HepG2 (cell line): ENCODE results near the gene WNT7B. TPM values are rescaled to one million over a fixed set of nuclear protein-coding genes. Genes with fewer than 3 reads are reported as not detected.

ENCODE experiments used
- ATAC-seq: fragments of 200-7000 bp; cut with Tn5 transposase; 3 replicates; pipeline ENCODE4 v1.9.1; 2020; ENCODE audit warnings: mild to moderate bottlenecking, moderate library complexity
- BruUV-seq: library from RNA; stranded (reverse); fragments of 400-500 nt; replicated peaks from 2 replicates; lab custom pipeline; 2021; lab: Mats Ljungman, UMichigan
- CTCF ChIA-PET: fragments of 300-600 bp; formaldehyde crosslinking; extraction: SDS; loops from one replicate; lab custom pipeline; 2021; ENCODE audit warnings: low total read pairs, inconsistent platforms, low intra/inter-chr PET ratio; lab: Yijun Ruan, JAX
- POLR2A ChIA-PET: fragments of 350-600 bp; sonication (Branson Sonifier 250); formaldehyde crosslinking; loops from one replicate; lab custom pipeline; 2020; ENCODE audit warnings: antibody characterized with exemption, inconsistent platforms; lab: Yijun Ruan, JAX
- DNase-seq: peaks from one replicate; pipeline ENCODE4 v3.0.0-alpha.2; 2015; ENCODE audit warnings: low spot score
- FAIRE-seq: peaks from 3 replicates; lab custom pipeline; 2011; peaks lifted over from hg19 to GRCh38; lab: Jason Lieb, UNC
- H2AFZ ChIP-seq: one replicate; pipeline ENCODE4 v1.6.1; 2011; ENCODE audit warnings: low read length, inconsistent platforms
- H3K27ac ChIP-seq: fragments of 300-600 bp; 3 replicates; pipeline ENCODE4 v1.8.0; 2011; ENCODE audit warnings: mixed run types, mild to moderate bottlenecking, mixed read lengths, low read length, inconsistent platforms; ENCODE audit not compliant: insufficient read depth; ENCODE audit errors: extremely low read length
- H3K27me3 ChIP-seq, 2 experiments: fragments of 200-600 bp in 1 of 2; 2 replicates in 1 of 2; 3 replicates in 1 of 2; pipeline versions ENCODE4 v1.6.0 to v1.8.0; 2011; ENCODE audit warnings: low read length in 2 of 2, mild to moderate bottlenecking in 2 of 2, moderate library complexity in 2 of 2, inconsistent platforms in 1 of 2; ENCODE audit not compliant: insufficient read depth in 2 of 2, control insufficient read depth in 1 of 2
- H3K36me3 ChIP-seq, 2 experiments: fragments of 200-600 bp in 1 of 2; replicated peaks in 1 of 2; 2 replicates in 1 of 2; 3 replicates in 1 of 2; pipeline versions ENCODE4 v1.5.1 to v1.8.0; 2011; ENCODE audit warnings: low read length in 2 of 2, inconsistent platforms in 1 of 2; ENCODE audit not compliant: insufficient read depth in 2 of 2, control insufficient read depth in 1 of 2
- H3K4me1 ChIP-seq: 2 replicates; pipeline ENCODE4 v1.5.1; 2012; ENCODE audit warnings: low read length, inconsistent platforms; ENCODE audit not compliant: insufficient read depth
- H3K4me2 ChIP-seq: 2 replicates; pipeline ENCODE4 v1.6.0; 2011; ENCODE audit warnings: low read depth, low read length, inconsistent platforms
- H3K4me3 ChIP-seq, 3 experiments: fragments of 200-600 bp in 1 of 3; sonication (generic), shearing (Covaris generic) in 1 of 3; replicated peaks in 1 of 3; 2 replicates each; pipeline ENCODE4 v1.5.1; 2011 to 2016; ENCODE audit warnings: low read length in 3 of 3, inconsistent platforms in 2 of 3, low read depth in 2 of 3, mild to moderate bottlenecking in 2 of 3, control low read depth in 1 of 3, mixed read lengths in 1 of 3; ENCODE audit not compliant: insufficient read depth in 1 of 3
- H3K79me2 ChIP-seq: one replicate; pipeline ENCODE4 v1.6.1; 2011; ENCODE audit warnings: low read length, inconsistent platforms; ENCODE audit not compliant: insufficient read depth
- H3K9ac ChIP-seq: 2 replicates; pipeline ENCODE4 v1.6.0; 2011; ENCODE audit warnings: mild to moderate bottlenecking, low read depth, low read length, inconsistent platforms; ENCODE audit not compliant: insufficient read depth
- H3K9me3 ChIP-seq: 2 replicates; pipeline ENCODE4 v1.5.1; 2012; ENCODE audit warnings: mild to moderate bottlenecking, low read length
- H4K20me1 ChIP-seq: 2 replicates; pipeline ENCODE4 v1.6.0; 2011; ENCODE audit warnings: inconsistent platforms, mild to moderate bottlenecking, low read length, moderate library complexity; ENCODE audit not compliant: insufficient read depth
- ATF6 ChIP-seq: sonication (generic); formaldehyde crosslinking; conservative IDR thresholded peaks from 2 replicates; pipeline ENCODE4 v1.4.0; 2020; ENCODE audit warnings: missing genetic modification reagents
- HNRNPK ChIP-seq: fragments of 200-400 bp; formaldehyde crosslinking; IDR thresholded peaks from 2 replicates; pipeline ENCODE4 v1.6.1; 2018; ENCODE audit warnings: low read length, low read depth, moderate library complexity, mild to moderate bottlenecking; ENCODE audit not compliant: poor library complexity, severe bottlenecking
- HNRNPL ChIP-seq: fragments of 200-400 bp; formaldehyde crosslinking; IDR thresholded peaks from 2 replicates; pipeline ENCODE4 v1.6.1; 2017; ENCODE audit warnings: mild to moderate bottlenecking, low read depth, low read length
- LCORL ChIP-seq, 2 experiments: fragments of 450-650 bp in 1 of 2; sonication (generic) in 1 of 2; formaldehyde crosslinking in 1 of 2; IDR thresholded peaks; 2 replicates each; pipeline versions ENCODE4 v1.5.0 to v1.6.1; 2017 to 2020; ENCODE audit warnings: antibody characterized with exemption in 1 of 2, missing genetic modification reagents in 1 of 2
- MYPOP ChIP-seq: sonication (generic); formaldehyde crosslinking; IDR thresholded peaks from 2 replicates; pipeline ENCODE4 v1.8.1; 2023; ENCODE audit warnings: mild to moderate bottlenecking, moderate library complexity, missing genetic modification reagents
- PRPF4 ChIP-seq: fragments of 200-400 bp; formaldehyde crosslinking; IDR thresholded peaks from 2 replicates; pipeline ENCODE4 v1.6.1; 2016; ENCODE audit warnings: low read length, low read depth; ENCODE audit not compliant: poor library complexity, severe bottlenecking
- SMC3 ChIP-seq: IDR thresholded peaks from 2 replicates; pipeline ENCODE4 v1.6.1; 2011; ENCODE audit warnings: low read length, improper control_type of control experiment
- ZFP90 ChIP-seq: sonication (generic); formaldehyde crosslinking; IDR thresholded peaks from 2 replicates; pipeline ENCODE4 v1.8.0; 2022; ENCODE audit warnings: missing genetic modification reagents, mild to moderate bottlenecking, inconsistent platforms, borderline replicate concordance
- ZNF124 ChIP-seq: sonication (generic); formaldehyde crosslinking; IDR thresholded peaks from 2 replicates; pipeline ENCODE4 v1.4.0; 2020; ENCODE audit warnings: missing genetic modification reagents
- ZNF552 ChIP-seq: sonication (generic); formaldehyde crosslinking; IDR thresholded peaks from 2 replicates; pipeline ENCODE4 v1.9.0; 2022; ENCODE audit warnings: missing genetic modification reagents, mild to moderate bottlenecking, borderline replicate concordance
- WGBS: methylation state at CpG from one replicate; pipeline ENCODE4 v1.1.6; 2017; ENCODE audit warnings: low lambda C conversion rate; 5-methylcytosine and 5-hydroxymethylcytosine counted together
- in situ Hi-C: cut with HindIII; loops from 2 replicates; pipeline ENCODE4 v1.10.0; 2017; ENCODE audit warnings: low pct_unique_long_range_greater_than_20kb; ENCODE audit not compliant: extremely low pct_ligation_motif_present
- intact Hi-C: fragments of 100-400 bp; cut with micrococcal nuclease; formaldehyde crosslinking; loops from one replicate; pipeline ENCODE4 v1.10.0; 2022; ENCODE audit not compliant: unreplicated experiment
- polyA plus RNA-seq, 8 experiments: library from polyadenylated mRNA; depleted of rRNA in 3 of 8; stranded (reverse) in 7 of 8; unstranded in 1 of 8; fragments of >200 nt; fragmentation: Illumina TruSeq in 4 of 8; extraction: Trizol in 4 of 8; gene quantifications; 2 replicates each; pipeline versions ENCODE4 v1.2.1 to v1.2.3, GENCODE V29; 2011 to 2016; ENCODE audit warnings: low read depth in 4 of 8, missing spikeins in 1 of 8, mixed read lengths in 1 of 8; ENCODE audit not compliant: insufficient read depth in 1 of 8
- total RNA-seq, 5 experiments: library from RNA; depleted of rRNA; stranded (reverse); fragments of >200 nt; fragmentation: Illumina TruSeq; extraction: Trizol; gene quantifications; 2 replicates each; pipeline ENCODE4 v1.2.3, GENCODE V29; 2016; ENCODE audit warnings: low read depth in 1 of 5

Gene WNT7B
- total and polyA plus RNA-seq, 2 of the 13 experiments (the other 11 are each of a cell fraction or from before 2014, with no cell fraction given) = 0.09 TPM; not detected in 1

GRCh38 chr22:45948081-45948648 is 28.8 kb downstream of the WNT7B start:
- H3K36me3 ChIP-seq = no peaks in the 10 kb centered on the region
- in situ Hi-C loops = no loop called here
- H3K27ac ChIP-seq = no peak overlapping the region
- intact Hi-C loops = no loop called here
- no peak overlapping the region for H3K9ac ChIP-seq
- H3K9me3 ChIP-seq = no peaks in the 10 kb centered on the region
- no peak for ATAC-seq
- H4K20me1 ChIP-seq = no peaks in the 10 kb centered on the region
- TF ChIP-seq HNRNPL (0 out of 2 replicates have a peak, but pooled peaks have one; percentile 43), LCORL (IDR thresholded peaks at IDR 0.05) (peak; percentile 81), LCORL (CRISPR knock-in tag; IDR thresholded peaks at IDR 0.05) (no peak), PRPF4 (no peak)
- H3K4me1 ChIP-seq = no peaks in the 10 kb centered on the region
- H3K27me3 ChIP-seq = peaks cover 10 to 73% of the 10 kb centered on the region in 2 experiments
- no peak for FAIRE-seq
- ChIA-PET CTCF (no interaction called here), POLR2A (no interaction called here)
- no peak overlapping the region for H3K4me3 ChIP-seq
- no TSS peak for BruUV-seq
- 78% methylated on average over 3 of the region's 21 CpGs for WGBS
- H2AFZ ChIP-seq = no peak overlapping the region
- H3K4me2 ChIP-seq = no peak overlapping the region
- DNase-seq = no peak
- H3K79me2 ChIP-seq = no peaks in the 10 kb centered on the region

GRCh38 chr22:45946805-45947600 is 30.0 kb downstream of the WNT7B start:
- Histone ChIP-seq H4K20me1 (no peaks in the 10 kb centered on the region), H2AFZ (no peak overlapping the region), H3K27me3 (peaks cover 12 to 65% of the 10 kb centered on the region in 2 experiments), H3K9ac (no peak overlapping the region), H3K36me3 (no peaks in the 10 kb centered on the region), H3K4me2 (no peak overlapping the region), H3K4me3 (no peak overlapping the region), H3K9me3 (no peaks in the 10 kb centered on the region), H3K79me2 (no peaks in the 10 kb centered on the region), H3K4me1 (peaks cover 10% of the 10 kb centered on the region), H3K27ac (no peak overlapping the region)
- FAIRE-seq (no peak), ATAC-seq (no peak), DNase-seq (no peak)
- intact Hi-C loops (no loop called here), in situ Hi-C loops (no loop called here)
- WGBS = 23% methylated on average over 14 of the region's 17 CpGs
- ChIA-PET CTCF (no interaction called here), POLR2A (no interaction called here)
- no peak for TF ChIP-seq ZNF124 (CRISPR knock-in tag)
- peak; percentile 67 for TF ChIP-seq LCORL (IDR thresholded peaks at IDR 0.05)
- no peak for TF ChIP-seq LCORL (CRISPR knock-in tag; IDR thresholded peaks at IDR 0.05)
- TF ChIP-seq MYPOP = no peak
- no peak for TF ChIP-seq ZFP90 (CRISPR knock-in tag)
- no peak for TF ChIP-seq ZNF552 (CRISPR knock-in tag)
- TF ChIP-seq SMC3 = no peak
- TF ChIP-seq ATF6 (CRISPR knock-in tag) = no peak
- no peak for TF ChIP-seq HNRNPK
- no TSS peak for BruUV-seq
